Activated gamma-delta T cell (primary cell): ENCODE results near the gene GSK3A.

Experiments
- DNase-seq: peaks from one replicate; lab custom pipeline; 2025; lab: John Stamatoyannopoulos, UW

GSK3A gene

GRCh38 chr19:42281146-42281826 is 38.9 kb upstream of the GSK3A start:
- DNase-seq, result peak; percentile 38

GRCh38 chr19:42280815-42281145 is 38.4 kb upstream of the GSK3A start:
- no peak for DNase-seq

GRCh38 chr19:42279902-42280814 is 37.8 kb upstream of the GSK3A start:
- DNase-seq, result peak; percentile 85

- no peak for DNase-seq
Observed at GRCh38 chr19:42279155-42279901, 36.9 kb upstream of the GSK3A start.

GRCh38 chr19:42278452-42279154 is 36.2 kb upstream of the GSK3A start:
- DNase-seq, result no peak

- DNase-seq, result no peak
Observed at GRCh38 chr19:42277821-42278451, 35.5 kb upstream of the GSK3A start.

GRCh38 chr19:42276821-42277220 is 34.4 kb upstream of the GSK3A start:
- DNase-seq, result no peak

- no peak for DNase-seq
Observed at GRCh38 chr19:42276284-42276683, 33.9 kb upstream of the GSK3A start.

GRCh38 chr19:42275517-42275916 is 33.1 kb upstream of the GSK3A start:
- no peak for DNase-seq

GRCh38 chr19:42275103-42275502 is 32.7 kb upstream of the GSK3A start:
- no peak for DNase-seq

- no peak for DNase-seq
Observed at GRCh38 chr19:42274065-42274682, 31.8 kb upstream of the GSK3A start.

GRCh38 chr19:42273407-42274064 is 31.1 kb upstream of the GSK3A start:
- DNase-seq, result no peak

- no peak for DNase-seq
Observed at GRCh38 chr19:42272989-42273406, 30.6 kb upstream of the GSK3A start.

- no peak for DNase-seq
Observed at GRCh38 chr19:42272535-42272897, 30.1 kb upstream of the GSK3A start.

GRCh38 chr19:42271861-42272534 is 29.6 kb upstream of the GSK3A start:
- DNase-seq, result no peak

GRCh38 chr19:42271045-42271419 is 28.6 kb upstream of the GSK3A start:
- no peak for DNase-seq

GRCh38 chr19:42270346-42271044 is 28.1 kb upstream of the GSK3A start:
- peak; percentile 53 for DNase-seq

- DNase-seq, result no peak
Observed at GRCh38 chr19:42269478-42270345, 27.3 kb upstream of the GSK3A start.
